ENCODE data around the gene RNF13.

GRCh38 chr3:149812165-149812605 is 830 bp upstream of the RNF13 start:
- TF ChIP-seq EZH2 (IDR thresholded peaks at IDR 0.05; ENCODE audit: borderline replicate concordance, low read length) (no peak), CTCF (conservative IDR thresholded peaks at IDR 0.05 in 1 of 2, IDR thresholded peaks at IDR 0.05 in 1 of 2; ENCODE audit: extremely low read depth in 1 of 2, insufficient read depth in 1 of 2, low read depth in 1 of 2, low read length in 2 of 2) (no peak)

Measured in mammary epithelial cell (primary cell).